ENCODE measurements around the gene CDKN2D.

CDKN2D gene

DNA sequence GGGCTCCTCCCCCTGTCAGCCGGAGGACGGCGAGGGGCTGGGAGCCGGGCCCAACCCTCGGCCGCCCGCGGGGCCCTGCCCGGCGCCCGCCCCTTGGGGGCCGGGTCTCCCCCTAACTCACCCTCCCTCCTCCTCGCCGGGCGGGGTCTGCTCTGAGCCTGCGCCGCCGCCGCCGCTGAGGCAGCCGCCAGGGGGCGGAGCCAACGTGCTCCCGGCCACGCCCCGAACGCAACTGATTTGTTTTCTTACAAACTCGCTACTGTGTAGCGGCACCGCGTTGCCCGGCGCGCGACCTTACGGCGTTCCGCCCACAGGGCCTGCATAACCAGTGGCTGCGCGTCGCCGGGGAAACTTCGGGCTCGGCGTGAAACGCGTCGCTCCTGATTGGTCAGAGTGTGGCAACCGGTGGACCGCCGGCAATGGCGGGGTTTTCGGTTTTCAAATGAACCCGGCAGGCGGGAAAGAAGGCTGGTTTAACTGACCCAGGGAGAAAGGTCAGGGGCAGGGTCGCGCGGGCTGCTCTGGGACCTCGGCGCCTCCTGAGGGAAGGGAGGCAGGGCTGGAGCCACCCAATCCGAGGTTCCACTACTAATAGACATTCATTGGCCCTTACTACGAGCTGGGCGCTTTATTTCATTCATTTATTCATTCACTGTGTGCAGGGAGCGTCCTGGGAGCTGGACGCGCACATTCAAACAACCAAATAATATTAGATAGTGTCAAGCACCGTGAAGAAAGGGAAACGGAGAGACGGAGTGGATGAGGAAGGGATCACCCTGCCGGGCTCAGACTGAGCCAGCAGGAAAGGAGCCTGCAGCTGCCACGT lies at the start of gene CDKN2D:
CDKN2D (minus strand) TSS at position 154 of the 826 bp plus-strand sequence. CDS start 326 bp downstream, outside the sequence.
- DNase-seq (ENCODE audit: low read depth) = peak; percentile 100

DNA sequence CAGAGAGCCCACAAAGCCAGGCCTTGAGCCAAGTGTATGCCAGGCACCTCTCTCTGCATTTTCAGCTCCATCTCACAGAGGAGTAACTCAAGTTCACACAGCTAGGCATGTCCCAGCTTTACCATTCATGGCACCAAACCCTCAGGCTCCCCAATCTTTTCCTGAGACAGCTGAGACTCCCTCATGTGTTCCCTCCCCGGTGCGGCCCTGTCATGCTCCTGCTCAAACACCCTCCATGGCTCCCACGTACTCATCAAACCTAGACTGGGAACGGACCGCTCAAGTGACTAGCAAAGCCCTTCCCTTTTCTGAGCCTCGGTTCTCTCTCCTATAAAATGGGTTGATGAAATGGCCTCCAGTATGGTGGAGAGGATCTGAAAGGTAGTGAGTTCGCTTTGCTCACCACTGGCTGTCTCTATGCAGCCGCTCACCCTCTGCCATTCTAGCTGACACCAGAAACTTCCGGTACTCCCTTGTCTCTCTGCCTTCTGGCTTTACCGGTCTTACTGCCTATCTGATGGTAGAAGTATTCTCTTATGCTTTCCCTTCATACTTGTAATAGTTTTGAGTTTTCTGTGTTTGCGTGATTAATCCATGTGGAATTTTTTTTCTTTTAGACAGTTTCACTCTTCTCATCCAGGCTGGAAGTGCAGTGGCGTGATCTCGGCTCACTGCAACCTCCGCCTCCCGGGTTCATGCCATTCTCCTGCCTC lies 48.8 kb upstream of the CDKN2D start:
- DNase-seq (ENCODE audit: low read depth) = no peak

DNA sequence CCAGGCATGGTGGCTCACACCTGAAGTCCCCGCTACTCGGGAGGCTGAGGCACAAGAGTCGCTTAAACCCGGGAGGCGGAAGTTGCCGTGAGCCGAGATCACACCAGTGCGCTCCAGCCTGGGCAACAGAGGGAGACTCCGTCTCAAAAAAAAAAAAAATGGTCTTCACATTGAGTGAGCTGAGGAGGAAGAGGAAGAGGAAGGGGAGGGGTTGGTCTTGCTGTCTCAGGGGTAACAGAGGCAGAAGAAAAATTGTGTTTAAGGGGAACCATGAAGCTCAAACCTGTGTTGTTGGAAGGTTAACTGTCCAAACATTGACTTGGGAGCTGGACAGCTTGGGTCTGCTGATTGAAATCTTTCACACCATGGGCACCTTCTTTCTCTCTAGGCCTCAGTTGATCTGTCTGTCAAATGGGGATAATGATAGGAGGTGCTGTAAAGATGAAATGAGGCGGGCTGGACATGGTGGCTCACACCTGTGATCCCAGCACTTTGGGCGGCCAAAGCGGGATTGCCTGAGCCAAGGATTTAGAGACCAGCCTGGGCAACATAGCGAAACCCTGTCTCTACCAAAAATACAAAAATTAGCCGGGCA lies 46.7 kb upstream of the CDKN2D start:
- DNase-seq (ENCODE audit: low read depth) = no peak

DNA sequence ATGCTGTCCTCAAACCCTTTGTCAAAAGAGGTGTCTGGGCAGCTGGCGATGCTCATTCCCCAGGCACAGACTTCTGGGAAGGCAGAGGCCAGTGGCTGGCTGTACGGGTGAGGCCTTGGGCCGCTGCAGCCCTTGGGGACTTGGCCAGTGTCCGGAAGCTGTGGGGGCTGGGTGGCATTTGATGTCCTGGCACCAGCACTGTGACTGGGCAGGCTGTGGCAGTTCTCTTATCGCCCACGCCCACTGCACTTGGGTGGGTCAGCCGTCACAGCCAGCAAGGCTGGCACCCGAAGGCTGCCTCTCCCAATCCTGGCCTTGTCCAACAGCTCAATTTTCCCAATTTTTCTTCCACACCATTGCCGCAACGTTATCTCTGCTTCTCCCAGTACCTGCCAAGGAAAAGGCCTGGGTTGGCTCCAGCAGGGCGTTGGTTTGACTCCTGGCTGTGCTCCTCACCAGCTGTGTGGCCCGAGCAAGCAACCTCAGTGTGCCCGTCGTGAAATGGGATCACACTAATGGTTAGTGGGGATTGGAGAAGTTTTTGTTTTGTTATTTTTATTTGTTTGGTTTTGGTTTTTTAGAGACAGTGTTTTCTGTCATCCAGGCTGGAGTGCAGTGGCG lies 43.8 kb upstream of the CDKN2D start:
- DNase-seq (ENCODE audit: low read depth) = no peak

DNA sequence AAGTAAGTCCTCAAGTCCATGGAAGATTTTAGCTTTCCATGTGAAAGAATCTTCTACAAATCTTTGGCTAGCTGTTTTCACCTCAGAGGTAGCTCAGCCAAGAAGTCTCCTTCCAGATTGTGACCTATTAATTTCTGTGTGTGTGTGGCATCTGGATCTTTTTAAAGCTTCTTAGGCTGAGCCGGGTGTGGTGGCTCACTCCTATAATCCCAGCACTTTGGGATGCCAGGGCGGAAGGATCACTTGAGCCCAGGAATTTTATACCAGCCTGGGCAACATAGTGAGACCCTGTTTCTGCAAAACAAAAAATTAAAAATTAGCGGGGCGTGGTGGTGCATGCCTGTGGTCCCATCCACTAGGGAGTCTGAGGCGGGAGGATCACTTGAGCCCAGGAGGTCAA lies 43.1 kb upstream of the CDKN2D start:
- no peak for DNase-seq (ENCODE audit: low read depth)

DNA sequence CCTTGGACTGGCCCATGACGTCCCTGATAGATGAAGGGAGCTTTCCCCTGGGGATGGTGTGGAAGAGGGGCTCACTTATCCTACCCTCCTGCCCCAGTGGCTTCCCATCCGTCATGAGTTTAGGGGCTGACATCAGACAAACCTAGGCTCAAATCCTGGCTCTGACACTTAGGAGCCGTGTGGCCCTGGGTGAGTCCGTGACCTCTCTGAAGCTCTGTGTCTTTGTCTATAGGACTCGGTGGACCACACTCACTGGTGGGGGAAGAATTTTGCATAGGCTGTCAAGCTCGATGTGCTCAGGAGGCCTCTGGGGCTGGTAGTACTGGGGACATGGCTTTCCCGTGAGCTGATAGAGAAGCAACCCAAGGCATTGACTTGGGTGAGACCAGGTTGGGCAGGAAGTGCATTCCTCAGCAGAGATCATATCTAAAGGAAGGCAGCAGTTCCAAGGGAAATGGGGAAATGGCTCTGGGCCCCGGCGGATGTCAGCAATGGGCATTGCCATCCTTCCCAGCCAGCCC lies 35.7 kb upstream of the CDKN2D start:
- DNase-seq (ENCODE audit: low read depth) = no peak

DNA sequence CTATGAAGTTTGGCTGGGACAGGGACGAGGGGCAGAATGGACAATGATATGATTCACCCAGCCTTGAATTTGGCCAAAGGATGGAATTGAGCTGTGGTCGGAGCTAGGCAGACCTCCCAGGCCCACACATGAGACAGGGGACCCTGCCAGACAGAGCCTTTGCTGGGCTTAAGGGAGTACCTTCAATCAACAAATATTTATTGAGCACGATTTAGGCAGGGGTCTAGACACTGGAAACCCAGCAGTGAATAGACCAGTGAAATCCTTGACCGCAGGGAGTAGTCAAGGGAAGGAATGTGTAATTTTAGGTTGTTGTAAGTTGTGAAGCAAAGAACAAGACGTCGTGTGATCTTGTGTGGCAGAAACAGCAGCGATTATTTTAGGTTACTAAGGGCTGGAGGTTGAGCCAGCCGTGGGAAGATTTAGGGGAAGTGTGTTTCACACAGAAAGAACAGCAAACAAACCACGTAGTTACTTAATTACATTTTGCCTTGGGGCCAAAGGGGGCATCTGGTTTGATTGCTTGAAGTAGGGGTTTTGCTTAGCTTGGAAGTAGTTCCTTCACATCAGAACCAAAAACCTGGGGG lies 35.2 kb upstream of the CDKN2D start:
- no peak for DNase-seq (ENCODE audit: low read depth)

DNA sequence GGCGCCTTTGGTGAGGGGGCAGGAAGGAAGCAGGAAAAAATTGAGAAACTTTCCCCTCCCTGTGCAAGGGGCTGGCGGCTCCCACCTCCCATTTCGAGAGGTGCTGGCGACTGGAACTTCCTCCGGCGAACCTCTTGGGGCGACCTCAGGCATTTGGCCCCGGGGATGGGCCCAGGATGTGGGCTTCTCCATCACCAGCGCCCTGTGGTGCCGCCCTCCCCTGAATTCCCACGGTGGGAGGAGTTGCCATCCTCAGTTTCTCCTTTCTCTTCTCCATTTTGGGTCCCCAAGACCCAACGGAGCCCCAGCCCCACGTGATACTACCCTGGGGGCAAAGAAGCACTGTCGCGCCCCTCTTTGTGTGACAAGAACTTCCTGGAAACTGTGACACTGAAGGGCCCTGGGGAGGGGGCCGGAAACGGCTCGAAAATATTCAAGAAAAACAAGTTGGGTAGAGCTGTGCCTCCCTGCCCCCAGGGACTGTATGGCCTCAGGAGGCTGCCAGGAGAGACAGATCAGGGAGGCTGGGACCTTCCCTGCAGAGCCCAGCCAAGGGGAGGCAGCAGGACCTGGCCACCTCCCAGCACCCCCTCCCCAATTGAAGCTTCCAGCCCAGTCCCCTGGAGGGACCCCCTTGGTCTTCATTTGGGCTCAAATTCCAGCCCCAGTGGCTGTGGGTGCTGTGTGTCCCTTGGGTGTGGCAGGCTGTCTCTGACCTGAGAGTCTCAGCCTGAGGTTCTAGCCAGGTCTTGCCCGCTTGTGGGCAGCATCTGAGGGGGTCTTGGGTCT lies 34.5 kb upstream of the CDKN2D start:
- DNase-seq (ENCODE audit: low read depth) = peak; percentile 71

DNA sequence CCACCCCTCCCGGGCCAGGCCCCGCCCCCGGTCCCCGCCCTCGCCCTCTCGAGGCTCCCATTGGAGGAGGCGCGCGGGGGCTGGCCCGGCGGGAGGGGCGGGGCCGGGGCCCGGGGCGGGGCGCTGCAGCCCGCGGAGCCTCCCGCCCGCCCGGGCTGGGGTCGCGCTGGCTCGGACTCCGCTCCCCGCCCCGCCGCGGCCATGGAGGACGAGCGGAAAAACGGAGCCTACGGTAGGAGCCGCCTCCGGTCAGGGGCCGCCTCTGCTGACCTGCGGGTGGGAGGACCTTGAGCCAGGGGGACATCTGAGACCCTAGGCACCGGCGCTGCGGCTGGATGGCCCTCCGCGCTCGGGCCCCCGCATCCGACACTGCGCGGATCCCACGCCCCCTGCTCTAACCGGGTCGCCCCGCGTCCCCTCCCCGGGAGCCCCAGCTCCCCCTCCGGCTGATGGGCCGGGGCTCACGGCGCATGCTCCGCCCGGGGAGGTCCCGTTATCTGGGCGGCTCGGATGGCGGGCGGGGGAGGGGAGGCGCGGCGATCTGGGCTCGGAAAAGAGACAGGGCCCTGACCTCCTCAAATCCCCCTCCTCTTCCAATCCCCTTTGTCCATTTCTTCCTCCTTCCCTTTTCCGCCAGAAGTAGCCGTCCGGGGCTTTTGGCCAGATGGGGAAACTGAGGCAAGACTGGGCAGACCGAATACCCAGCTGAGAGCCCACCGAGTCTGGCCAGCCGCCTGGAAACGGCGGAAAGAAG lies 33.7 kb upstream of the CDKN2D start:
- DNase-seq (ENCODE audit: low read depth) = peak; percentile 83

DNA sequence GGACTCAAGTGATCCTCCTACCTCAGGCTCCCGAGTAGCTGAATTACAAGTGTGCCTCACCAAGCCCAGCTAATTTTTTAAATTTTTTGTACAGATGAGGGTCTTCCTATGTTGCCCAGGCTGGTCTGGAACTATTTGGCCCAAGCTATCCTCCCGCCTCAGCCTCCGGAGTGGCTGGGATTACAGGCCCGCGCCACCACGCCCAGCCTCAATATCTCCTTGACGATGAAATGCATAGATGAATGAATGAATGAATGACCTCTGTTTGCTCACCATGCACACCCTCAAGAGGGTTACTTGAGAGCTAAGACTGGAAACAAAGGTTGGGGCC lies 33.2 kb upstream of the CDKN2D start:
- no peak for DNase-seq (ENCODE audit: low read depth)

DNA sequence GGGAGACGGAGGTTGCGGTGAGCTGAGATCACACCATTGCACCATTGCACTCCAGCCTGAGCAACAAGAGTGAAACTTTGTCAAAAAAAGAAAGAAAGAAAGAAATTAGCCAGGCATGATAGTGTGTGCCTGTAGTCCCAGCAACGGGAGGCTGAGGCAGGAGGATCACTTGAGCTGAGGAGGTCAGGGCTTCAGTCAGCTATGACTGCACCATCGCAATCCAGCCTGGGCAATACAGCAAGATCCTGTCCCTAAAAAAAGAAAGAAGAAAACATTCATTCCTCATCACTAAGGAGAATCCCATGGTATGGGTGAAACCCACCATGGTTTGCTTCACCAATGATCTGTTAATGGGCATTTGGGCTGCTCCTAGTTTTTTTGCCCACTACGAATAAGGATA lies 31.4 kb upstream of the CDKN2D start:
- DNase-seq (ENCODE audit: low read depth) = no peak

DNA sequence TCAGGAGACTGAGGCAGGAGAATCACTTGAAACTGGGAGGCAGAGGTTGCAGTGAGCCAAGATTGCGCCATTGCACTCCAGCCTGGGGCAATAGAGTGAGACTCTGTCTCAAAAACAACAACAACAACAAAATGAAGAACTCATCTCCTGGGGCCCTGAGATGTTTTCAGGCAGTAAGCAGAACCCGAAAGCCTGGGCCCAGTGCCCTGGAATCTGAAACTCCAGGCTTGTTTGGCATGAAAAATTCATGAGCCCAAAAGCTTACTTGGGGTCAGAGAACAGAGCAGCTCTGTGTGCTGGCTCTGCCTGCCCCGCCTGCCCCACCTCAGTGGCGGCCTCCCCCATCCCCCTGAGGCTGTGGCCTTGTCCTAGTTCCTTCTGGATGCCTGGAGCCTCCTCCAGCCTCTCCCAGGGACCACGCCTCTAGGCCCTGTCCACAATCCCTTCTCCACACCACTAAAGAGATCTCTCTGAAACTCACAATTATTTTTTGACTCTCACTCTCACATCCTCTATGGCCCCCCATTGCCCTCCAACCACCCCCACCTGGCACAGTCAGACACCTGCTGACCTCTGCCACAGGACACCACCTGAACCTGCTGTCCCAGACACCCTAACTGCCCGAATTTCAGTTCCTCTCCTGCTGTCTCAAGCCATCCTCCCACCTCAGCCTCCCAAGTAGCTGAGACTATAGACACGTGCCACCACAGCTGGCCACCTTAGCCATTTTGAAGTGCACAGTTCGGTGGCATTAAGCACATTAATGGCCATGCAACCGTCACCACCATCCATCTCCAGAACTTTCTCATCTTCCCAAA lies 25.2 kb upstream of the CDKN2D start:
- DNase-seq (ENCODE audit: low read depth) = no peak

DNA sequence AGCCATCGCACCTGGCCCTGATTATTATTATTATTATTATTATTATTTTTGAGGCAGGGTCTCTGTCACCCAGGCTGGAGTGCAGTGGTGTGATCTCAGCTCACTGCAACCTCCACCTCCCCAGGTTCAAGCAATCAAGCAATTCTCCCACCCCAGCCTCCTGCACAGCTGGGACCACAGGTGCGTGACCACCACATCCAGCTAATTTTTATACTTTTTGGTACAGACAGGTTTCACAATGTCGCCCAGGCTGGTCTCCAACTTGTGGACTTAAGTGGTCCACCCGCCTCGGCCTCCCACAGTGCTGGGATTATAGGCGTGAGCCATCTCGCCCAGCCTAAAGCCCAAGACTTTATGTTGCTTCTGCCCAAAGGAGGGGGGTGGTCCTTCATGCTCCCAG lies 24.4 kb upstream of the CDKN2D start:
- DNase-seq (ENCODE audit: low read depth) = no peak

DNA sequence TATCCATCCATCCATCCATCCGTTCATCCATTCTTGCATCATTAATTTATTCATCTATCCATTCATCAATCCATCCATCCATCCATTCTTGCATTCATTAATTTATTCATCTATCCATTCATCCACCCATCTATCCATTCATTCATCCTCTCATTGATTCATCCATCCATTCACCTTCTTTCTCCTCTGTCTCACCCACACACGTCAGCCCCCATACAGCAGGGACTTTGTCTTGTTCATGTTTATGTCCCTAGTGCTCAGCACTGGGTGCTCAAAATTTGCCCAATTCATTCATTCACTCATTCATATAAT lies 19.0 kb upstream of the CDKN2D start:
- no peak for DNase-seq (ENCODE audit: low read depth)

DNA sequence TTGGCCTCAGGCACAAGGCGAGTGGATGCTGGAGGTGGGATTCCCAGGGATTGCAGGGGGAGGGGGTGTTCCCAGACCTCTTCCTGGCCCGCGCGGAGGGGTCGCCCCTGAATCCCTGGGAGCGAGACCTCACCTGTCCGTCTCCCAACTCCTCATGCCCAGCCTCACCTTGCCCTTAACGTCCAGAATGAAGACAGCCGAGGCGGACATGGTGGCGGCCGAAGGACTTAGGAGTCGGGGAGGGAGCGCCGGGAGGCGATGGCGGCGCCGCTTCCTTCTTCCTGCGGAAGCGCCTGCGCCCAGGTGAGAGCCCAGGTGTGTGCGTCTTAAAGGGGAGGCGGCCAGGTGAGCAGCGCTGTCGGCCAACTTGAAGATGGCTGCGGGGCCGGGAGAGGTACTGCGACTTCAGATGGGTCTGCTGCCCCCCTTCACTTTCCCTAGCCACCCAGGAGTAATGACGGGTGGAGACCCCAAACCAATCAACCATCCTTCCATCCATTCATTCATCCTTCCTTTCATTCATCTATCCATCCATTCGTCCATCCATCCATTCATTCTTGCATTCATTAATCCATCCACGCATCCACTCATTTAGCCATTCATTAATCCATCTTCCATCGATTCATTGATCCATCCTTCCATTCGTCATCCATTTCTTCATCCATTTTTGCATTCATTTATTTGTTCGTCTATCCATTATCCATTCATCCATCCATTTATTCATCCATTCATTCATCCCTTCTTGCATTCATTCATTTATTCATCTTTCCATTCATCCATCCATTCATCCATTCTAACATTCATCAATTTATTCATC lies 18.5 kb upstream of the CDKN2D start, which contains the start of gene AP1M2:
AP1M2 (minus strand) TSS at position 291 of the 817 bp plus-strand sequence; CDS start at position 210, 81 bp downstream.
- no peak for DNase-seq (ENCODE audit: low read depth)

DNA sequence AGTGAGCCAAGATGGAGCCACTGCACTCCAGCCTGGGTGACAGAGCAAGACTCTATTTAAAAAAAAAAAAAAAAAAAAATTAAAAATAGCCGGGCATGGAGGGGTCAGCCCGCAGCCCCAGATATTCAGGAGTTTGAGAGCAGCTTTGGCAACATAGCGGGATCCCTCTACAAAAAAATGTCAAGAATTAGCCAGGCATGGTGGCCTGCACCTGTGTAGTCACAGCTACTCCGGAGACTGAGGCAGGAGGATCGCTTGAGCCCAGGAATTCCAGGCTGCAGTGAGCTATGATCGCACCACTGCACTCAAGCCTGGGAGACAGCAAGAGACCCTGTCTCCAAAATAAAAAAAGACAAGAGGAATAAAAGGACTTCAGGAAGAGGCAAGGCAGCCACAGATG lies 17.6 kb upstream of the CDKN2D start:
- DNase-seq (ENCODE audit: low read depth) = no peak

DNA sequence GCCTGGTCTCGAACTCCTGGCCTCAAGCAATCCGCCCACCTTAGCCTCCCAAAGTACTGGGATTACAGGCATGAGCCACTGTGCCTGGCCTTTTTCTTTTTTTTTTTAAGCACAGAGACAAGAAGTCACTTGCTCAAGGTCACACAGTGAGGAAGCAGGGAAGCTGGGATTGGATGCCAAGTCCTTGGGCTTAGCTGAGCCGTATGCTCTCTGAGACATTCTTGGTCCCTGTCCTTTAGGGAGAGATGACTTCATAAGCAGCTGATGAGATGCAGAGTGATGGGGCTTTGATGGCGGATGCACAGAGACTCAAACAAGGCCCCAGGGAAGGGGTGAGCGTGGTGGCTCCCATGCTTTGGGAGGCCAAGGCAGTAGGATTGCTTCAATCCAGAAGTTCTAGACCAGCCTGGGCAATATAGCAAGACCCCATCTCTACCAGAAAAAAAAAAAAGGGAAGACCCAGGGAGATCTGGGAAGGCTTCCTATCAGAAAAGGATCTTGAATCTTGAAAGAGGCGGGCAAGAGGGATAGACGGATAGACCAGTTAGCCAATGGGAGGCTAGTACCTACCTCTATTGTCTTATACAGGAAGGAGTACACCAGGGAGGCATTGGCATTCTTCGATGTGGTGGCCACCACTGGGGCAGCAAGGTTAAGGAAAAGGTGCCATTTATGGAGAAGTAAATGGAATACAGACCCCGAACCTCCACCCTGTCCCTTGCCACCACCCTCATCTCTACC lies 14.4 kb upstream of the CDKN2D start:
- no peak for DNase-seq (ENCODE audit: low read depth)

DNA sequence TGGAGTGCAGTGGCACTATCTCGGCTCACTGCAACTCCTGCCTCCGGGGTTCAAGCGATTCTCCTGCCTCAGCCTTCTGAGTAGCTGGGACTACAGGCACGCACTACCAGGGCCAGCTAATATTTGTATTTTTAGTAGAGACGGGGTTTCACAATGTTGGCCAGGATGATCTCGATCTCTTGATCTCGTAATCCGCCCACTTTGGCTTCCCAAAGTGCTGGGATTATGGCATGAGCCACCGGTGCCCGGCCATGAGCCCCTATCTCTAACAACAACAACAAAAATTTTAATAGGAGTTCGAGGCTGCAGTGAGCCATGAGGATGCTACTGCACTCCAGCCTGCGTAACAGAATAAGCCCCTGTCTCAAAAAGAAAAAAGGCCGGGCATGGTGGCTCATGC lies 13.3 kb upstream of the CDKN2D start:
- DNase-seq (ENCODE audit: low read depth) = no peak
